Epidermal melanocyte (primary cell): ENCODE measurements around the gene RRM1.
"Not testable (repeated sequence)": the region's sequence is repeated elsewhere in the genome, so short reads cannot be mapped to it uniquely, and the experiment has no call there.

ENCODE experiments used
- DNase-seq: peaks from one replicate; pipeline ENCODE4 v3.0.0; 2011; ENCODE audit warnings: low spot score; ENCODE audit not compliant: insufficient read length

The RRM1 gene

DNA sequence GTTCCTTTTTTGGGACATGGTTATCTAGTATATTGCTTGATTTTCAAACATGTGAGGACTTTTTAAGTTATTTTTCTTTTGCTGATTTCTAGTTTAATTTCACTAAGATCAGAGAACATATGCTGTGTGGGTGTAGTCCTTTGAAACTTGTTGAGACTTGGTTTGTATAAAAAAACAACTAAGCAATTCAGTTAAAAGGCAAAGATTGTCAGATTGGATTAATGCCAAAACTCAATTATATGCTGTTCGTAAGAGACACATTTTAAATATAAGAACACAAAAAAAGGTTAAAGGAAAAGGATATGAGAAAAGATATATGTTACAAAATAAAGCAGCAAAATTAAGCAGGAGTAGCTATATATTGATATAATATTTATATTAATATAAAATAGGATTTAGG, 17.8 kb upstream of the RRM1 start:
- DNase-seq, result no peak

DNA sequence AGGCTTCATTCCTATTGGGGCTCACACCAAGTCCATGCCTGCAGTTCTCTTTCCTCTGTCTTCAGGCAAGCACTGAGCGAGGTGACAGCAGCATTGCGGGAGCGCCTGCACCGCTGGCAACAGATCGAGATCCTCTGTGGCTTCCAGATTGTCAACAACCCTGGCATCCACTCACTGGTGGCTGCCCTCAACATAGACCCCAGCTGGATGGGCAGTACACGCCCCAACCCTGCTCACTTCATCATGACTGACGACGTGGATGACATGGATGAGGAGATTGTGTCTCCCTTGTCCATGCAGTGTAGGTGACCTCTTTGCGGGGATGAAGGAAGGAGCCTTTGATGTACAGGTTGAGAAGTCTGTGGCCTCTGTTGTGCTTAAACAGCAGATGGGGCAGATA, 11.4 kb upstream of the RRM1 start:
- no peak for DNase-seq

DNA sequence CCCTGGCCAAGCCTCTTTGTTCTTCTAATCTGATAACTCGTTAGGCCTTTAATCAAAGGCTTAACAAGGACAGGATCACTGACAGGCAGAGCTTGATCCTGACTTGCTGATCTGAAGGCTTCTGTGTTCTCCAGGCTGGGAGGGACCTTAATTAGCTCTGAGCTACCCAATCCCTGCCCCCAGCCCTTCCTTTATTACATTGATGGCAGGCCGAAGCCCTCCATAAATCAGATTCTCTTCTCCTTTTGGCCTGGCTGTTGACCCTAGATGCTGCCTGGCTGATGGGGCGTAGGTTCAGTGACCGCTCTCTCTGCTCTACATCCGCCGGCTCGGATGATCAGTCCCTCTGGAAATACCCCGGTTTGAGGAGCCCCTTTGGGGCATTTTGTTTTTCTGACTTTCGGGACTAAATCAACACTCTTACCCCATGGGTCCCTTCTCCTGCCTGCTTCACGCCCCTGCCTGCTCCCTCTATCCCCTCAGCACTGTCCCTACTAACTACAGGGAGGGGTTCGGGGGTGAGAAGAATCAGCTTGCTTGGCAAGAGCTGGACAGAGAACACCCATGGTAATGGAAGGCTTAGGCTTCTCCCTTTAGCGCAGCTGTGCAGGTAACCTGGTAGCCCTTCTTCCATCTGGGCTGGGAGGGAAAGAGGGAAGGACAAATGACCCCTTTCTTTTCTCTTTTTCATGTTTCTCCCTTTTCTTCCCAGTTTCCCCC, 10.0 kb upstream of the RRM1 start:
- DNase-seq, result no peak

DNA sequence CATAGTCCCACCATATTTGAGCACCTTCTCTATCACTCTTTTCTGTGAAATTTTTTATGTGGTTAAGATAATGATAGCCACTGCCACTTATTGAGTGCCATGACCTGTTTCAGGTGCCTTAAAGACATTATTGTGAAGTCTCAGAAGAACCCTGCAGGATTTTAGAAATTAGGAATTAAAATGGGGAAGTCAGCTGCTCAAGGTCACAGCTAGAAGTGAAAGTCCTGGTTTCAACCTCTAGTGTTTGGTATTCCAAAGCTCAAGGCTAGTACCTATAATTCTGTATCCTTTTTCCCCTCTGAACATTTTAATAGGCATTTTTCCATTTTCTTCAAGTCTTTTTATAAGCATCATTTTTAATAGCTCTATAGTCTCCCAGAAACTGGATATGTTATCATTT, 9.0 kb upstream of the RRM1 start:
- no peak for DNase-seq

DNA sequence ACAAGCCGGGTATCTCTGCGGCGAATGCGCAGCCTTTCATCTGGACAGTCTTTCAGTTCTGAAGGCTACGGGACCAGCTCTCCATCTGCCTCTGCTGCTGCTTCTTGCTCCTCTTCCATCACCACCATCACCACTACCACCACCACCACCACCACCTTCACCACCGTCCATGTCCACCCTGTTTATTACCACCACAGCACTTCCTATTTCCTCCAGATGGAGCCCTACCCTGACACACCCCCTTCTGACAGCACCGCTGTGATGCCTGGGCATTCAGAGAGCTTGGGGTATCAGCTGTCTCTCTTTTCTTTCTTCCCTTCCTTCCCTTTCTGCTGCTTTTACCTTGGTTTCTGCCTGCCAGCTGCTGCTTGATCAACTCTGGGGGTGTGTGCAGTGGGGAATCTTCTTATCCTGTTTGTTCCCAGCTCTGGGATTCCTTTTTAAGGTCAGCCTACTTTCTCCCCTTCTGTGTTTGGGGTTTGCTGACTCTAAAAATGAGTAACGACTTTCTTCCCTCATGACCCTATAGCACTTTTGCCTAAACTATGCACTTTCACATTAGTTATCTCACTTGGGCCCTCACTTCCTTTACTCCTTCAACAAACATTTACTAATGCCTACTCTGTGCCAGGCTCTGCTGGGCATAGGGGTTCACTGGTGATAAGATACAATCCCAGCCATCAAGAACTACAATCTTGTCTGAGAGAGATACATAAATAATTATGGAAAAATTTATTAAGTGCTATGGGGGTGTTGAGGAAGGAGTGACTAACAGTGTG, 7.8 kb upstream of the RRM1 start:
- DNase-seq, result no peak

DNA sequence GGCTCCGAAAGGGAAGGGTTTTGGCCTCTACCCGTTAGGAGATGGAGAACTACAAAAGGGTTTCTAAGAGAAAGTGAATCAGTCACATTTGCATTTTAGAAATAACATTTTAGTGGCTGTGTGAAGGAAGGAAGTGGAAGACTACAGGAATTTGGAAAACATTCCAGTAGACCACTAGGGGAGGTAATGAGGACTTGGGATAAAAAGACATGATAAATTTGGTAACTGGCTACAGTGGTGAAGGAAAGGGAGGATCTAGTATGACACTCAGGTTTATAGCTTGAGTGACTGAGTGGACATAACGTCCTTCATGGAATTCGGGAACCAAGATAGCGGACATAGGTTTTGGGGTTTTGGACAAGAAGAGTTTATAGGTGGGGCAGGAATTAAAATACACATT, 7.0 kb upstream of the RRM1 start:
- no peak for DNase-seq

DNA sequence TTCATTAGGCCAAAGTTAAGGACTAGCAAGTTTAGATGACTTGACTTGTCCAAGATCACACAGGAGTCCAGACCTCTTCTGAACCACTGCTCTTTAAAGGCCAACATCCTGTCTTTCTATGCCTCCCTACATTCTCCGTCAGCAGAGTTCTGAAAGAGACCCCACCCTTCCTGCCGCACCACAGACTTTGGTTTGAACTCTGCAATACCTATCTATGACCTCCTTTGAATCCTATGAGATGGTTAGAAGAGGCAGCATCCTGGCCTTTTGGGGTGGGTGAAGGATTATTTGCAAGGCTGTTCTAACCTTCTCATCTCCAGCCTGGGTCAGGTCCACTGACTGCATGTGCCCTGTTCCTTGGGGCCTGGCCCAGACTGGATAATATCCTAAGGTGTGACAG, 4.3 kb upstream of the RRM1 start:
- no peak for DNase-seq

DNA sequence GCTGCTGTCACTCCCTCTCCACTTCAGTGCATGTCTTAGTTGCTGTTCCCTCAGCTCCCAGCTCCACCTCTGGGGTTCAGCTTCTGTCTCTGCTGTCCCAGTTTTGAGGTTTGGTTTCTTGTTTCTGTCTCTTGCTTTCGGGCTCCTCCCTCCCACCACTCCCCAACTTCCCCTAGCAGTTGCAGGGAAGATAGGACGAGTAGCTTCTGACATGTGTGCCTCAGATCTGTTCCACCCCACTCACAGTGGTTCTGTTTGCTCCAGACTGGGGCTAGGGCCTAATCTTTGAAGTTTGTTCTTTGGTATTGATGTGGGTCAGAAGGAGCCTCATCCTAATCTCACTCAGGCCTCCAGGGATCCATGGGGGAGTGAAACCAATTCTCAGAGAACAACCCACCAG, 2.6 kb upstream of the RRM1 start:
- DNase-seq, result no peak

DNA sequence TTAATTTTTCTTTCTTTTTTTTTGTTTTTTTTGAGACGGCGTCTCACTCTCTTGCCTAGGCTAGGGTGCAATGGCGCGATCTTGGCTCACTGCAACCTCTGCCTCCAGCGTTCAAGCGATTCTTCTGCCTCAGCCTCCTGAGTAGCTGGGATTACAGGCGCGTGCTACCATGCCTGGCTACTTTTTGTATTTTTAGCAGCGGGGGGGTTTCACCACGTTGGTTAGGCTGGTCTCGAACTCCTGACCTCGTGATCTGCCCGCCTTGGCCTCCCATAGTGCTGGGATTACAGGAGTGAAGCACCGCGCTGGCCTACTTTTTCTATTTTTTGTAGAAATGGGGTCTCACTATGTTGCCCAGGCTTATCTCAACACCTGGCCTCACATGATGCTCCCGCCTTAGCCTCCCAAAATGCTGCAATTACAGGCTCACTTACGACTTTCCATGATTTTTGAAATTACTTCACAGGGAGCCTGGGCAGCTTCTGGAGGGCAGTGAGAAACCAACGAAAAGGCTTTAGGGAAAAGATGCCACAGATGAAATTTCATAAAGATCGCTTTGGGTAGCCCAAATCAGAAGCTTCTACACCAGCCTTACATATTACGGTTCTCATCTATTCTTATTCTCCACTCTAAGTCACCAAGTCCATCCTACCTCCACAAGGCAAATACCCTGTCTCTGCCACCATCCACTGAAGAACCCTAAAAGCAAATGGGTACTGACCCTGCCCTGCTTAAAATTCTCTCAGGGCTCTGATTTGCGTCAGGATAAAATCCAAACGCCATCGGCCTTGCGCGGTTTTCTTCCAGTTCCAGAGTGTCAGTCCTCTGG, 866 bp upstream of the RRM1 start:
- DNase-seq, result no peak

DNA sequence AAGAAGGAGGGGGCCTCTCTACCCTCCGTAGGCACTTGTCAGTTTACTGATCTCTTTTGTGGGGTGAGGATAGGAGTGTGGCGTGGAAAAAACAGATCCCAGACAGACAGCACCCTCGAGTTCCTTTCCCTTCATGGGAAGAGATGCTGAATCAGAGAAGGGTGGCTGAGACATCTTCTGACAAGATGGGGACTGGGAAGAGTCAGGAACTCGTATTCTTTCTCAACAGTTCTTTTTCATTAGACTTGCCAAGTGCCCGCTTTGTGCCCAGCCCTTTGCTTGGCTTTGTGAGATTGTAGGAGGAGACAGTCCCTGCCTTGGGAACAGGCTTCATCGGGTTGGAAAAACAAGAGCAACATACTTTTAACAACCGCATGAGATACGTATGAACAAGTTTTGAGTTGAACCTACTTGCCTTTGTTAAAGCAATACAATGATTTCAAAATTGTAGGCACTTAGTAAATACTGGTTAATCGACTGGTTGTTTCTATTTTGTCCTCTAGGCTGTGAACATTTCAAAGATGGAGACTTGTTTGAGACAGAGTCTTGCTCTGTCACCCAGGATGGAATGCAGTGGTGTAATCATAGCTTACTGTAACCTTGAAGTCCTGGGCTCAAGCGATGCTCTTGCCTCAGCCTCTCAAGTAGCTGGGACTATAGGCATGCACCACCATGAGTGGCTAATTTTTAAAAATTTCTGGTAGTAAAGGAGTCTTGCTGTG, 1.1 kb downstream of the RRM1 start:
- DNase-seq, result no peak

DNA sequence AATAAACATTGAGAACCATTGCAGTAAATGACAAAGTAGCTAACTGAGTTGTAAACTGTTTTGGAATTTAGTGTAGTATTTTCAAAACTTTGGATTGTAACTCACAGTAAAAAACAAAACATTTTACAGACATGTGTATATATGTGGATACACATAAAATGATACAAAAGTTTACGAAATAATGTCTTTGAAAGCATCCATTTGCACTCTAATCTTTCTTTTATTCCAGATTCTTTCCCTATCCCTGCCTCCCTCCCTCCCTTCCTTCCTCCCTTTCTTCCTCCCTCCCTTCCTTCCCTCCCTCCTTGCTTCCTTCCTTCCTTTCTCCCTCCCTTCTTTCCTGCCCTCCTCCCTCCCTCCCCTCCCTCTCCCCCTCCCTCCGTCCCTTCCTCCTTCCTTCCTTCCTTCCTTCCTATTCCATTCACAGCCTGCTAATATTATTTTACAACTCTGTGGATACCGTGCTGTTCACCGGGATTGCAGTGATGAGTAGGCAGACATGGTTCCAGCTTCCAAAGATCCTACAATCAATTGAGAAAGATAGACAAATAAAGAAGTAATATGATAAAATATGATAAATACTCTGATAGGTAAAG, 3.5 kb downstream of the RRM1 start:
- DNase-seq, result no peak

DNA sequence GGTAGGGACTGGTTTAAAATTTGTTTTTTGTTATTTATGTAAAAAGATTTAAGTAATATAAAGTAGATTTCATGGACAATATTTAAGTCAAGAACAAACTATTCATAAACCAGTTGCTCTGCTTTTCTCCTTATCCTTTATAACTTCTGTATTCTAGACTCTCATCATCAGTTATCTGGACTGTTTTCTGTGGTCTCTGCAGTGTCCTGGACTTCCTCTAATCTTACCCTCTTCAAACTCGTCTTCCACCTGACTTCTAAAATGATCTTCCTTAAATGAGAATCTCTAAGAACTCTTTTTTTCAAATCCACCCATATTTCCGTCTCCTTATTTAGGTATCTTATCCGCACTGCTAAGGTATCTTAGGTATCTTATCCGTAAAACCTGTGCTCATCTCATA, 8.1 kb downstream of the RRM1 start:
- no peak for DNase-seq

DNA sequence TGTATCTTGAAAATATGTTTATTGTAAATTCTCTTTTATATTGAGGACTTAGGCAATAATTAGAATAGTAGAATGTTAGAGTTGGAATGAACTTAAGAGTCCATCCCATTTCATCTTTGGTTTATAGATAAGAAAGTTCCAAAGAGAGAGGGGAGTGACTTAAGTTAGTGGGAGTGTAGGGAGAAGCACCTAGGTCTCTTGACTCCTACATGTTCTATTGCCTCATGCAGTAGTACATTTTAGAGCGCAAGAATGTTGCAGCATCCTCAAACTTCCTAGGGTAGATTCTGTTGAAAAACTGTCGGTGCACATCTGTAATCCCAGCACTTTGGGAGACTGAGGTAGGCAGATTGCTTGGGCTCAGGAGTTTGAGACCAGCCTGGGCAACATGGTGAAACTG, 8.7 kb downstream of the RRM1 start:
- DNase-seq, result no peak

DNA sequence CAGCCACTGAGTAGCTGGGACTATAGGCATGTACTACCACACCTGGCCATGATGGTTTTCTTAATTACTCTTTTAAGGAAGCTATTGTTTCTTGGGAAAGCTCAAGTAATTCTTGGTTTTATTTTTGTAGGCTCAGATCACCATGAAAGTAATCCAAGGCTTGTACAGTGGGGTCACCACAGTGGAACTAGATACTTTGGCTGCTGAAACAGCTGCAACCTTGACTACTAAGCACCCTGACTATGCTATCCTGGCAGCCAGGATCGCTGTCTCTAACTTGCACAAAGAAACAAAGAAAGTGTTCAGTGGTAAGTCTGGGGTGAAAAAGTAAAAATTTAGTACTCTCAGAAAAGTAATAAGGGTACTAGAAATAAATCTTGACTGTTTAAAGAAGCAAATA, 11.3 kb downstream of the RRM1 start:
- DNase-seq, result no peak

DNA sequence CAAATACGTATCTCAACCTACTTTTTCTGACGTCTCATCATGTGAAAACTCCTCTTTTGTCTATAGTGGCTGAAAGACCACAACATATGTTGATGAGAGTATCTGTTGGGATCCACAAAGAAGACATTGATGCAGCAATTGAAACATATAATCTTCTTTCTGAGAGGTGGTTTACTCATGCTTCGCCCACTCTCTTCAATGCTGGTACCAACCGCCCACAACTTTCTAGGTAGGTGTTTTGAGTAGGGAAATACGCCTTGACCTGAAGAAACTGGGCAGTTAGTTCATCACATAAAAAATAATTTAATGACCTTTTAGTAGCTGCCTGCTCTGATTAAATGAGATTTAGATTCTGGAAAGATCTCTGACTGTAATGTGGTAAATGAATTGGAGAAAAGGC, 17.2 kb downstream of the RRM1 start:
- no peak for DNase-seq

DNA sequence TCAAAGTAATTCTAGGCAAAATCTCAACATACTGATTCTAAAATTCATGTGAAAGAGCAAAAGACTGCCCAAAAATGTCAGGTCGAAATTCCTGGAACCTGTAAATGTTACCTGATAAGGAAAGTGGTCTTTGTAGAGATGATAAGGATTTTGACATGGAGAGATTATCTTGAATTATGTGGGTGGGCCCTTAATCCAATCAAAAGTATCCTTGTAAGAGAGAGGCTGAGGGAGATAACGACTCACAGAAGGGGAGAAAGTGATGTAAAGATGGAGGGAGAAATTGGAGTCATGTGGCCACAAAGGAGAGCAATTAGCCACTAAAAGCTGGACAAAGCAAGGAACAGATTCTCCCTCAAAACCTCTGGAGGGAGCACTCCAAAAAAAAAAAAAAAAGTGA, 20.5 kb downstream of the RRM1 start:
- no peak for DNase-seq

DNA sequence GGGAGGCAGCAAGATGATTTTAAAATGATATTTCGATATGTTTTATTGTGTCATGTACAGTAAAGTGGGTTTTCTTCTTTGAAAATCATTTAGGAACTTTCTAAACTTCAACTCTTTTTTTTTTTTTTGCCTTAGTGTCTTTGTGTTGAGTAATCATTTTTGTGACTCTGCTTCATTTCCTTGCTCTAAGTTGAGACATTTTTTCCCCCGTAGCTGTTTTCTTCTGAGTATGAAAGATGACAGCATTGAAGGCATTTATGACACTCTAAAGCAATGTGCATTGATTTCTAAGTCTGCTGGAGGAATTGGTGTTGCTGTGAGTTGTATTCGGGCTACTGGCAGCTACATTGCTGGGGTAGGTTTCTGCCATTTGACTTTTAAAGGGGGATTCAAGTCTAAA, 23.5 kb downstream of the RRM1 start:
- DNase-seq, result no peak

DNA sequence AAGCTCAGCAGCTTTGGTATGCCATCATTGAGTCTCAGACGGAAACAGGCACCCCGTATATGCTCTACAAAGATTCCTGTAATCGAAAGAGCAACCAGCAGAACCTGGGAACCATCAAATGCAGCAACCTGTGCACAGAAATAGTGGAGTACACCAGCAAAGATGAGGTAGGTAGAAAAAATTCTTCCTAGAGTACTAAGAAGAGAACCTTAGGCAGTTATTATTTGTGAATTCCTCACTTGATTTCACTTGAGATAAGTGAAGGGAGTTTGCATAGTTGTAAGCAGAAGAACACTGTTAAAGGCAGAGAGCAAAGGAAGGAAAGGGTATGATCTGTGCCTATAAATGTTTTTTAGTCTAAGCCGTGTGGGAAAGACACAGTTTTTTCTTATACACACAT, 28.6 kb downstream of the RRM1 start:
- DNase-seq, result no peak

DNA sequence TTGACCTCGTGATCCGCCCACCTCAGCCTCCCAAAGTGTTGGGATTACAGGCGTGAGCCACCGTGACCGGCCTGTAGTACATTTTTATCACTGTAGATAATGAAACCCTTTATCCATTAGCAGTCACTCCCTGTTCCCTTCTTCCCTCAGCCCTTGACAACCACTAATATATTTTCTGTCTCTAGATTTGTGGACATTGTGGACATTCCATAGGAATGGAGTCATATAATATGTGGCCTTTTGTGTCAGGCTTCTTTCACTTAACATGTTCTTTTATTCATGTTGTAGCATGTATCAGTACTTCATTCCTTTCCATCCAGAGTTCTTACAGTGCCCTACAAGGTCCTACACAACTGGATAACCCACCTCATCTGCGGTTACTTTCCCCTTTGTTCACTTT, 30.5 kb downstream of the RRM1 start:
- DNase-seq, result no peak

DNA sequence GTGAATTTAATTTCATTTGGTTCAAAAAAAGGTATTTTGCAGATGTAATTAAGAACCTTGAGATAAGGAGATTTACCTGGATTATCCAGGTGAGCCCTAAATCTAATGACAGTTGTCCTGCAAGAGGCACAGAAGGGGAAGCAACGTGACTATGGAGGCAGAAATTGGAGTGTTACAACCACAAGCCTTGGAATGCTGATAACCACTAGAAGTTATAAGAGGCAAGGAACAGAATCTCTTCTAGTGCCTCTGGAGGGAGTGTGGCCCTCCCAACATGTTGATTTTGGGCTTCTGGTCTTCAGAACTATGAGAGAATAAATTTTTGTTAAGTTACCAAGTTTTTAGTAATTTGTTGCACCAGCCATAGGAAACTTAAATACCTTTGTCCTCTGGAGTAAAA, 32.8 kb downstream of the RRM1 start:
- DNase-seq, result no peak

DNA sequence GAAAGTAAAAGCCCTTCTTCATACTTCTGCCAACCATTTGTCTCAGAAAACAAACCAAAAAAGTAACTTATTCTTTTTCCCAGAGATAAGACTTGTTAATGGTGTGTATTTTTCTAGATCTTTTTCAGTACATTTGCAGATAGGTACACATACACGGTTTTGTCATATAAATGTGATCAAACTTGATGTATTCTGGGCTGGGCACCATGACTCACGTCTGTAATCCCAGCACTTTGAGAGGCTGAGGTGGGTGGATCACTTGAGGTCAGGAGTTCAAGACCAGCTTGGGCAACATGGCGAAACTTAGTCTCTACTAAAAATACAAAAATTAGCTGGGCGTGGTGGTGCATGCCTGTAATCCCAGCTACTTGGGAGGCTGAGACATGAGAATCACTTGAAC, 35.6 kb downstream of the RRM1 start:
- not testable (repeated sequence) for DNase-seq
